Esophagus squamous epithelium (tissue), 4 donors: ENCODE measurements around the gene SLC35E2B.
"Not testable (repeated sequence)": the region's sequence is repeated elsewhere in the genome, so short reads cannot be mapped to it uniquely, and the experiment has no call there.

Experiments used
- POLR2A ChIP-seq, 4 donors: fragments of 450-650 bp; IDR thresholded peaks; one replicate each; pipeline ENCODE4 v1.6.1; 2017; ENCODE audit warnings: antibody characterized with exemption in 4 of 4, mild to moderate bottlenecking in 4 of 4, moderate library complexity in 3 of 4
- TF ChIP-seq, protein P1 (sequence below), 6 experiments: fragments of 450-650 bp in 4 of 6; fragments of 200-600 bp in 2 of 6; sonication (generic) in 2 of 6; IDR thresholded peaks; one replicate each; pipeline ENCODE4 v1.5.1; 2016 to 2019; ENCODE audit warnings: antibody characterized with exemption in 6 of 6, mild to moderate bottlenecking in 4 of 6, moderate library complexity in 4 of 6

DNA sequence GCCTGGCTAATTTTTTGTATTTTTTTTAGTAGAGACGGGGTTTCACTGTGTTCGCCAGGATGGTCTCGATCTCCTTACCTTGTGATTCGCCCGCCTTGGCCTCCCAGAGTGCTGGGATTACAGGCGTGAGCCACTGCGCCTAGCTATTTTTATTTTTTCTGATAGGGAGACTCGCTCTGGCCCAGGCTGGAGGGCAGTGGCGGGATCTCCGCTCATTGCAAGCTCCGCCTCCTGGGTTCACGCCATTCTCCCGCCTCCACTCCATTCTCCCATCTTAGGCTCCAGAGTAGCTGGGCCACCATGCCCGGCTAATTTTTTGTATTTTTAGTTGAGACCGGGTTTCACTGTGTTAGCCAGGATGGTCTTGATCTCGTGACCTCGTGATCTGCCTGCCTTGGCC, 33.5 kb upstream of the SLC35E2B start:
- not testable (repeated sequence) for TF ChIP-seq POLR2A (IDR thresholded peaks at IDR 0.05)
- TF ChIP-seq, protein P1, sequence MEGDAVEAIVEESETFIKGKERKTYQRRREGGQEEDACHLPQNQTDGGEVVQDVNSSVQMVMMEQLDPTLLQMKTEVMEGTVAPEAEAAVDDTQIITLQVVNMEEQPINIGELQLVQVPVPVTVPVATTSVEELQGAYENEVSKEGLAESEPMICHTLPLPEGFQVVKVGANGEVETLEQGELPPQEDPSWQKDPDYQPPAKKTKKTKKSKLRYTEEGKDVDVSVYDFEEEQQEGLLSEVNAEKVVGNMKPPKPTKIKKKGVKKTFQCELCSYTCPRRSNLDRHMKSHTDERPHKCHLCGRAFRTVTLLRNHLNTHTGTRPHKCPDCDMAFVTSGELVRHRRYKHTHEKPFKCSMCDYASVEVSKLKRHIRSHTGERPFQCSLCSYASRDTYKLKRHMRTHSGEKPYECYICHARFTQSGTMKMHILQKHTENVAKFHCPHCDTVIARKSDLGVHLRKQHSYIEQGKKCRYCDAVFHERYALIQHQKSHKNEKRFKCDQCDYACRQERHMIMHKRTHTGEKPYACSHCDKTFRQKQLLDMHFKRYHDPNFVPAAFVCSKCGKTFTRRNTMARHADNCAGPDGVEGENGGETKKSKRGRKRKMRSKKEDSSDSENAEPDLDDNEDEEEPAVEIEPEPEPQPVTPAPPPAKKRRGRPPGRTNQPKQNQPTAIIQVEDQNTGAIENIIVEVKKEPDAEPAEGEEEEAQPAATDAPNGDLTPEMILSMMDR (IDR thresholded peaks at IDR 0.05), result not testable (repeated sequence)
